H1 (cell line): Measurements from ENCODE around the gene ULK3.

ENCODE experiments used
- ATF2 ChIP-seq: IDR thresholded peaks from 2 replicates; pipeline ENCODE4 v1.6.1; 2012; ENCODE audit warnings: low read length, inconsistent platforms
- BRCA1 ChIP-seq: IDR thresholded peaks from 2 replicates; pipeline ENCODE4 v1.6.1; 2012; ENCODE audit warnings: low read depth, low read length, improper control_type of control experiment
- CREB1 ChIP-seq: IDR thresholded peaks from 2 replicates; pipeline ENCODE4 v1.6.1; 2012; ENCODE audit warnings: inconsistent platforms
- CTCF ChIP-seq, 3 experiments: IDR thresholded peaks; 1 replicate in 2 of 3; 2 replicates in 1 of 3; pipeline versions ENCODE4 v1.5.1 to v1.6.1; 2011; ENCODE audit warnings: low read length in 3 of 3, mild to moderate bottlenecking in 3 of 3, inconsistent platforms in 2 of 3, low read depth in 1 of 3, moderate library complexity in 1 of 3; ENCODE audit not compliant: insufficient read depth in 1 of 3; ENCODE audit errors: control extremely low read depth in 1 of 3
- EZH2 ChIP-seq: fragments of 200-600 bp; sonication (generic); IDR thresholded peaks from 2 replicates; pipeline ENCODE4 v1.7.1; 2012; ENCODE audit warnings: low read depth, mild to moderate bottlenecking, moderate library complexity, low read length, inconsistent platforms; ENCODE audit not compliant: severe bottlenecking
- JUND ChIP-seq: IDR thresholded peaks from 2 replicates; pipeline ENCODE4 v1.6.1; 2011; ENCODE audit warnings: mild to moderate bottlenecking, improper control_type of control experiment, low read length
- MAFK ChIP-seq: IDR thresholded peaks from 2 replicates; pipeline ENCODE4 v1.6.1; 2012; ENCODE audit warnings: low read depth, mild to moderate bottlenecking, improper control_type of control experiment, low read length
- POLR2AphosphoS5 ChIP-seq: IDR thresholded peaks from 2 replicates; pipeline ENCODE4 v1.6.1; 2011; ENCODE audit warnings: low read depth, low read length
- SIN3A ChIP-seq, 2 experiments: IDR thresholded peaks in 1 of 2; conservative IDR thresholded peaks in 1 of 2; 2 replicates each; pipeline ENCODE4 v1.6.1; 2011 to 2012; ENCODE audit warnings: low read length in 2 of 2, improper control_type of control experiment in 1 of 2, low read depth in 1 of 2, mild to moderate bottlenecking in 1 of 2
- SP2 ChIP-seq: IDR thresholded peaks from 2 replicates; pipeline ENCODE4 v1.6.1; 2012; ENCODE audit warnings: mild to moderate bottlenecking, low read length, inconsistent platforms
- TEAD4 ChIP-seq: IDR thresholded peaks from 2 replicates; pipeline ENCODE4 v1.6.1; 2012; ENCODE audit warnings: low read depth, low read length, inconsistent platforms, mixed read lengths
- USF2 ChIP-seq: IDR thresholded peaks from 2 replicates; pipeline ENCODE4 v1.6.1; 2011; ENCODE audit warnings: low read length, improper control_type of control experiment

- TF ChIP-seq ATF2: no peak
- TF ChIP-seq POLR2AphosphoS5: no peak
- TF ChIP-seq USF2: no peak
- no peak for TF ChIP-seq JUND
- TF ChIP-seq CTCF (IDR thresholded peaks at IDR 0.05; ENCODE audit: control extremely low read depth in 1 of 3, insufficient read depth in 1 of 3, low read depth in 1 of 3, low read length in 3 of 3): no peak
- no peak for TF ChIP-seq BRCA1
- no peak for TF ChIP-seq MAFK
- no peak; a peak in 1 of 4 replicates for TF ChIP-seq SIN3A (conservative IDR thresholded peaks at IDR 0.05 in 1 of 2, IDR thresholded peaks at IDR 0.05 in 1 of 2; ENCODE audit: low read depth in 1 of 2, low read length in 2 of 2)
- no peak for TF ChIP-seq SP2
- no peak for TF ChIP-seq EZH2
- TF ChIP-seq TEAD4: no peak
- no peak for TF ChIP-seq CREB1
Measured at GRCh38 chr15:74800559-74801094, 42.3 kb downstream of the ULK3 start.
